Bronchial epithelial cell (primary cell): ENCODE data around the gene PRR19. TPM values are rescaled to one million over a fixed set of nuclear protein-coding genes. Genes with fewer than 3 reads are reported as not detected.

Experiments
- DNase-seq: peaks from one replicate; pipeline ENCODE4 v3.0.0-alpha.2; 2010; ENCODE audit warnings: low read depth
- FAIRE-seq: peaks from 2 replicates; lab custom pipeline; 2011; peaks lifted over from hg19 to GRCh38; lab: Jason Lieb, UNC
- H3K27me3 ChIP-seq: 2 replicates; pipeline ENCODE4 v1.5.1; 2011; ENCODE audit warnings: low read length; ENCODE audit not compliant: control insufficient read depth, insufficient read depth
- H3K36me3 ChIP-seq: 2 replicates; pipeline ENCODE4 v1.5.1; 2011; ENCODE audit warnings: low read length; ENCODE audit not compliant: control insufficient read depth, insufficient read depth
- H3K4me3 ChIP-seq: 2 replicates; pipeline ENCODE4 v1.5.1; 2011; ENCODE audit warnings: mild to moderate bottlenecking, low read depth, low read length, control low read depth
- total RNA-seq: library from RNA; depleted of rRNA; stranded (reverse); fragments of >200 nt; gene quantifications from 2 replicates; pipeline ENCODE4 v1.2.1, GENCODE V29; 2014
- TF ChIP-seq, protein P1 (sequence below): IDR thresholded peaks from 2 replicates; pipeline ENCODE4 v1.5.1; 2011; ENCODE audit warnings: mild to moderate bottlenecking, moderate library complexity, low read length, control low read depth, inconsistent platforms; ENCODE audit not compliant: insufficient read depth, severe bottlenecking

The PRR19 gene
- total RNA-seq, 1 donor from 2014 or later, result not detected

DNA sequence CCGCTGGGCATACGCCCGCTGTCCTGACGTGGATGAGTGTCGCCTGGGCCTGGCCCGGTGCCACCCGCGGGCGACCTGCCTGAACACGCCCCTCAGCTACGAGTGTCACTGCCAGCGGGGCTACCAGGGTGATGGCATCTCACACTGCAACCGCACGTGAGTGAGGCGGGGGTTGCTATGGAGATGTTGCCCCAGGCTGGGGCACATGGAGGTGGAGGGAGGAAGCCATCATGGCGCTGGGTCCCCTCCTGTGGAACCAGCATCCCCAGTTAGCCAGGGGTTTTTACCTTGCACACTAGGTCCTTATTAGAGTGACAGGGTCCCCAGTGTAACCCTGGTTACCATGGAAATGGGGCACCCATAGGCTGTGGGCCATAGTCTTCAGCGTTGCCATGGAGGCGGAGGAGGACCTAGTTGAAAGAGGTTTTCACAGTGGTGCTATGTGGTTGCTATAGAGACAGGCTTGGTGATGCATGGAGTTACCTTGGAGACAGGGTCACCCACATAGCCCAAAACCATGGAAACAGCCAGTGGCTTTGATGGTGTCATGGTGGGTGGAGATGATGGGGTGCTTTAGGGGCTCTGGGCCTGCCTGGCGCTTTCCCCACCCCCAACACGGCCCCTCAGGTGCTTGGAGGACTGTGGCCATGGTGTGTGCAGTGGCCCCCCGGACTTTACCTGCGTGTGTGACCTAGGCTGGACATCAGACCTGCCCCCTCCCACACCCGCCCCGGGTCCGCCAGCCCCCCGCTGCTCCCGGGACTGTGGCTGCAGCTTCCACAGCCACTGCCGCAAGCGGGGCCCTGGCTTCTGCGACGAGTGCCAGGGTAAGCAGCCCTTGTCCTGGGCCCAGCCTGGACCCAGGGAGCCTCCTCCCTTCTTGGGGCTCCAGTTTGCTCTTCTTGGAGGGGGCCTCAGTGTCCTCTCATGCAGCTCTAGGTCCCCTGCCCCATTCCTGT lies 50.6 kb downstream of the PRR19 start:
- Histone ChIP-seq H3K27me3 (no peaks in the 10 kb centered on the region), H3K4me3 (no peak overlapping the region), H3K36me3 (peaks cover 1% of the 10 kb centered on the region)
- TF ChIP-seq, protein P1, sequence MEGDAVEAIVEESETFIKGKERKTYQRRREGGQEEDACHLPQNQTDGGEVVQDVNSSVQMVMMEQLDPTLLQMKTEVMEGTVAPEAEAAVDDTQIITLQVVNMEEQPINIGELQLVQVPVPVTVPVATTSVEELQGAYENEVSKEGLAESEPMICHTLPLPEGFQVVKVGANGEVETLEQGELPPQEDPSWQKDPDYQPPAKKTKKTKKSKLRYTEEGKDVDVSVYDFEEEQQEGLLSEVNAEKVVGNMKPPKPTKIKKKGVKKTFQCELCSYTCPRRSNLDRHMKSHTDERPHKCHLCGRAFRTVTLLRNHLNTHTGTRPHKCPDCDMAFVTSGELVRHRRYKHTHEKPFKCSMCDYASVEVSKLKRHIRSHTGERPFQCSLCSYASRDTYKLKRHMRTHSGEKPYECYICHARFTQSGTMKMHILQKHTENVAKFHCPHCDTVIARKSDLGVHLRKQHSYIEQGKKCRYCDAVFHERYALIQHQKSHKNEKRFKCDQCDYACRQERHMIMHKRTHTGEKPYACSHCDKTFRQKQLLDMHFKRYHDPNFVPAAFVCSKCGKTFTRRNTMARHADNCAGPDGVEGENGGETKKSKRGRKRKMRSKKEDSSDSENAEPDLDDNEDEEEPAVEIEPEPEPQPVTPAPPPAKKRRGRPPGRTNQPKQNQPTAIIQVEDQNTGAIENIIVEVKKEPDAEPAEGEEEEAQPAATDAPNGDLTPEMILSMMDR, result no peak
- FAIRE-seq (no peak), DNase-seq (no peak)

DNA sequence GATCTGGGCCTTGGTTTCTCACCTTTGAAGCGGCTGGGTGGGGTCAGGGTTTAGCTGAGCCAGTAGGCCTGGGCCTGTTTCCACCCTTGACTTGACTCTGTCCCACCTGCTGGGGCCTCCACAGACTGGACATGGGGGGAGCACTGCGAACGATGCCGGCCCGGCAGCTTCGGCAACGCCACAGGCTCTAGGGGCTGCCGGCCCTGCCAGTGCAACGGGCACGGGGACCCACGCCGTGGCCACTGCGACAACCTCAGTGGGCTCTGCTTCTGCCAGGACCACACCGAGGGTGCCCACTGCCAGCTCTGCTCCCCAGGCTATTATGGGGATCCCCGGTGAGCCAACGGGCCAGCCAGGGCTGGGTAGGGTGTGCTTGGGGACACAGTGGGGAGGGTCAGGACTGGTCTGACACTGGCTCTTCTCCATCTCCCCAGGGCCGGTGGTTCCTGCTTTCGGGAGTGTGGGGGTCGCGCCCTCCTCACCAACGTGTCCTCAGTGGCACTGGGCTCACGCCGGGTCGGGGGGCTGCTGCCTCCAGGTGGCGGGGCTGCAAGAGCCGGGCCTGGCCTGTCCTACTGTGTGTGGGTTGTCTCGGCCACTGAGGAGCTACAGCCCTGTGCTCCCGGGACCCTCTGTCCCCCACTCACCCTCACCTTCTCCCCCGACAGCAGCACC lies 51.5 kb downstream of the PRR19 start:
- TF ChIP-seq, protein P1, result no peak
- FAIRE-seq, result no peak
- Histone ChIP-seq H3K27me3 (no peaks in the 10 kb centered on the region), H3K4me3 (no peak overlapping the region), H3K36me3 (peaks cover 1% of the 10 kb centered on the region)
- DNase-seq, result no peak

DNA sequence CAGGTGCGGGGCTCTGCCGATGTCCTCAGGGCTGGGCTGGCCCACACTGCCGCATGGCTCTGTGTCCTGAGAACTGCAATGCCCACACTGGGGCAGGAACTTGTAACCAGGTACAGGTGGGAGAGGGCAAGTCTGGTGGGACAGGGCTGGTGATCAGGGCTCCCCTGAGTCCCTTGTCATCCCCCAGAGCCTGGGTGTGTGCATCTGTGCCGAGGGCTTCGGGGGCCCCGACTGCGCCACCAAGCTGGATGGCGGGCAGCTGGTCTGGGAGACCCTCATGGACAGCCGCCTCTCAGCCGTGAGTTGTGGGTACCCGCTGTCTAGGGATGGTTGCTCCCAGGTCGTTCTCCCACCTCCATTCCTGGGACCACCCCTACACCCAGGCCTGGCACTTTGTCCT lies 54.0 kb downstream of the PRR19 start:
- TF ChIP-seq, protein P1, result no peak
- H3K27me3 ChIP-seq, result no peaks in the 10 kb centered on the region
- DNase-seq (no peak), FAIRE-seq (no peak)
- H3K36me3 ChIP-seq, result peaks cover 1% of the 10 kb centered on the region
- H3K4me3 ChIP-seq, result no peak overlapping the region

DNA sequence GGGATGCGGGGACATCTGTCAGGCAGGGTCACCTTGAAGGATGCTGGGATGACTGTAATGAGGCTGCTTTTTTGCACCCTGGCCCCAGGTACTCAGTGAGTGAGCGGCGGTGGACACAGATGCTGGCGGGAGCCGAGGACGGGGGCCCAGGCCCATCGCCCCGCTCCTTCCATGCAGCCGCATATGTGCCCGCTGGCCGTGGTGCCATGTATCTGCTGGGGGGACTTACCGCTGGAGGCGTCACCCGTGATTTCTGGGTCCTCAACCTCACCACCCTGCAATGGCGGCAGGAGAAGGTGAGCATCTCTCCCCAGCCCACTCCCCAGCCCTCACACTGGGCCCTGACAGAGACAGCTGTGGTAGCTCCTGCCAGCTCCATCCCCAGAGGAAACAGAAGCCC lies 54.8 kb downstream of the PRR19 start:
- no peaks in the 10 kb centered on the region for H3K27me3 ChIP-seq
- TF ChIP-seq, protein P1, result no peak
- H3K36me3 ChIP-seq, result peaks cover 1% of the 10 kb centered on the region
- H3K4me3 ChIP-seq, result no peak overlapping the region
- DNase-seq, result no peak
- FAIRE-seq, result no peak

DNA sequence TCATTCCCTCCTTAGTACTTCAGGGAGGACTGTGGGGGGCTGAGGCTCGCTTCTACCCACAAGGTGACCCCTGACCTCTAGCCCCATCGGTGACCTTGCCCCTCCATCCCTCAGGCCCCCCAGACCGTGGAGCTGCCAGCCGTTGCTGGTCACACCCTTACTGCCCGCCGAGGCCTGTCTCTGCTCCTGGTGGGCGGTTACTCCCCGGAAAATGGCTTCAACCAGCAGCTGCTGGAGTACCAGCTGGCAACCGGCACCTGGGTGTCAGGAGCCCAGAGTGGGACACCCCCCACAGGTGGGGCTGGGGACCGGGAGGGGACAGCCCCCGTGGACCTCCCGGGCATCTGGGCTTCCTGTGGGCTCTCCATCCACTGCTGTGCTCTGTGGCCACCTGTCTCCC lies 55.4 kb downstream of the PRR19 start:
- TF ChIP-seq, protein P1, result no peak
- no peaks in the 10 kb centered on the region for H3K27me3 ChIP-seq
- FAIRE-seq, result no peak
- DNase-seq, result no peak
- no peak overlapping the region for H3K4me3 ChIP-seq
- peaks cover 1% of the 10 kb centered on the region for H3K36me3 ChIP-seq

Other genes with a start within 250 kb of the PRR19 start
- under 0.01 TPM in 2 replicates for gene GRIK5, start 231.9 kb upstream of the PRR19 start, total RNA-seq
- 7.1 and 7.4 TPM in 2 replicates for gene ZNF574, start 226.0 kb upstream of the PRR19 start, total RNA-seq
- 0.26 and 0.53 TPM in 2 replicates for gene POU2F2, start 169.7 kb upstream of the PRR19 start, total RNA-seq
- 27.1 and 28.7 TPM in 2 replicates for gene DEDD2, start 84.5 kb upstream of the PRR19 start, total RNA-seq
- gene ZNF526, start 81.8 kb upstream of the PRR19 start, total RNA-seq, result 7.8 and 11.1 TPM in 2 replicates
- 11.6 and 12.4 TPM in 2 replicates for gene GSK3A, start 59.5 kb upstream of the PRR19 start, total RNA-seq
- gene ERF, start 47.0 kb upstream of the PRR19 start, total RNA-seq, result 10.8 and 11.6 TPM in 2 replicates
- gene CIC, start 32.9 kb upstream of the PRR19 start, total RNA-seq, result 7.1 and 9.3 TPM in 2 replicates
- 29.4 and 36.9 TPM in 2 replicates for gene PAFAH1B3, start 492 bp downstream of the PRR19 start, total RNA-seq
- 0.26 TPM in 1 of 2 replicates, not detected in the other for gene TMEM145, start 11.2 kb downstream of the PRR19 start, total RNA-seq
- gene MEGF8, start 23.5 kb downstream of the PRR19 start, total RNA-seq, result 7.1 and 14.0 TPM in 2 replicates
- gene CNFN, start 88.2 kb downstream of the PRR19 start, total RNA-seq, result 1.7 TPM in 1 of 2 replicates, not detected in the other
- 7.6 and 8.6 TPM in 2 replicates for gene LIPE, start 125.3 kb downstream of the PRR19 start, total RNA-seq
- 1.1 and 5.8 TPM in 2 replicates for gene CXCL17, start 140.8 kb downstream of the PRR19 start, total RNA-seq
- gene CEACAM1, start 226.3 kb downstream of the PRR19 start, total RNA-seq, result 1.6 and 1.7 TPM in 2 replicates